Fibroblast of skin of left biceps (primary cell): ENCODE results near the gene PPP6R3.
"Not testable (repeated sequence)": the region's sequence is repeated elsewhere in the genome, so short reads cannot be mapped to it uniquely, and the experiment has no call there.

Experiments
- DNase-seq, 2 experiments: peaks; one replicate each; pipeline ENCODE4 v3.0.0-alpha.2; 2013; ENCODE audit warnings: low read depth in 2 of 2

PPP6R3 gene

DNA sequence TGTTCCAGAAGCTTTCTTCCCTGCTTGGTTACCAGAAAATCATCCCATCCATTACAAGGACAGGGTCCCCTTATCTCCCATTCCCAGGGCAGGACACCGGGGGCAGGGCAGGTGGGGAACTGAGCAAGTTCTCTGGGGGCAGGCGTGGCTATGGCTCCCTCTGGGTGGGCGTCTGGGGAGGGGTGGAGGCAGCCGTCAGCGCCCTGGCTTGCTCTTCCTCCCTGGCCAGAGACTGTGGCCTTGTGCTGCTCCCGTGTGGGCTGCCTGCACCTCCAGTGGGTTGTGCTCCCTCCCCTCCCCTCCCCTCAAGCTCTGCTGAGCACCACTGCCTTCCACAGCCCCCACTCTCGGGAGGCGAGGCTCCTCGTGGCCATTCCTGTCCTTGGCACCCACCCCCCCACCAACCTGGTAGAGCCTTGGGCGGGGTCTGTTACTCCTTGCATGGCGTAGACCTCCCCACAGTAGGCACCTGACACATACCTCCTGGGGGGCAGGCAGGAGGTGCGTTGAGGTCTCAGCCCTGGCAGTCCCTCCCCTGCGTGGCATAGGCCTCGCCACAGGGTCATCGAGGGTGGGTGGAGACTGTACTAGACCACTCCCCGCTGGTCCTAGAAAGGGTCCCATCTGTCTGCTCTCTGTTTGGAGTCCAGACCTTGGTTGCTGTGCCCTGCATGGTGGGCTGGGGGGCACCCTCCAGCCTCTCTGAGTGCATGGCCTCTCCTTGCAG, 24.2 kb upstream of the PPP6R3 start:
- no peak for DNase-seq

DNA sequence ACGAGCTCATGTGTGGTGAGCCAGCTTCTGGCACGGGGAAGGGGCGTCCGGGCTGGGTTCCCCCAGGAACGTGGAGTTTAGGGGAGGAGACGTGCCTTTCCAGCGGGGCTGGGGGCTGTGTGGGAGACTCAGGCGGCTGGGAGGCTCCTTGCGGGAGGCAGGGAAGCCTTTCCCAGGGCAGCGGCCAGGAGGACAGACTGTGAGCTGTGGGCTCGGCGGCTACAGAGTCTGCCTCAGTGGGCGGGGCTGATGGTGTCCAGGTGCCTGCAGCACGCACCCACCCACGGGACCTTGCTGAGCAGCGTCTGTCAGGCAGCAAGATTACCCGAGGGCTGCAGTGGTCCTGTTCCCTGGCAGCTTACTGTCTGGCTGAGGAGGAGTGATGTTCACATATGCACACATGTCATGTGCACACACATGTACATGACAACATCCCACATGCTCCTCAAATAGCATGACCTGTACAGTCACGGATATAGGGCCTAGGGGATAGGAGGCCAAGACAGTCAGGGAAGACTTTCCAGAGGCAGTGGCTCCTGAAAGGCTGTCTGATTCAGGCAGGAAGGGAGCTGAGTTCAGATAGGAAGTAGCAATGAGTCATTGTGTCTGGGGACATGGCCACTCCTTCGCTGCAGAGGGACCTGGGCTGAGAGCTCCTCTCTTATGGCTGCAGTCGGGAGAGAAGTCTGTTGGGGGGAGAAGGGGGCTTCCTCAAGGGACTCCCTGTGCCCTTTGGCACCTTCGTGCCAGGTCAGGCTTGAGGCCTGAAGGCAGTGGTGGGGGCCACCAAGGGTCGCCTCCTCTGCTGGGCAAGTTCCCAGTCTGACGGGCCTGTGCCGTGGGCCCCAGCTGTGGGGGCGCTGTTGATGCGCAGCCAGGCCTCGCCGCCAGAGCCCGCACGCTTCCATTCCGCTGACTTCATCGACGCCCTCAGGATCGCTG, 23.3 kb upstream of the PPP6R3 start:
- DNase-seq: peak; percentile 9 to 13

DNA sequence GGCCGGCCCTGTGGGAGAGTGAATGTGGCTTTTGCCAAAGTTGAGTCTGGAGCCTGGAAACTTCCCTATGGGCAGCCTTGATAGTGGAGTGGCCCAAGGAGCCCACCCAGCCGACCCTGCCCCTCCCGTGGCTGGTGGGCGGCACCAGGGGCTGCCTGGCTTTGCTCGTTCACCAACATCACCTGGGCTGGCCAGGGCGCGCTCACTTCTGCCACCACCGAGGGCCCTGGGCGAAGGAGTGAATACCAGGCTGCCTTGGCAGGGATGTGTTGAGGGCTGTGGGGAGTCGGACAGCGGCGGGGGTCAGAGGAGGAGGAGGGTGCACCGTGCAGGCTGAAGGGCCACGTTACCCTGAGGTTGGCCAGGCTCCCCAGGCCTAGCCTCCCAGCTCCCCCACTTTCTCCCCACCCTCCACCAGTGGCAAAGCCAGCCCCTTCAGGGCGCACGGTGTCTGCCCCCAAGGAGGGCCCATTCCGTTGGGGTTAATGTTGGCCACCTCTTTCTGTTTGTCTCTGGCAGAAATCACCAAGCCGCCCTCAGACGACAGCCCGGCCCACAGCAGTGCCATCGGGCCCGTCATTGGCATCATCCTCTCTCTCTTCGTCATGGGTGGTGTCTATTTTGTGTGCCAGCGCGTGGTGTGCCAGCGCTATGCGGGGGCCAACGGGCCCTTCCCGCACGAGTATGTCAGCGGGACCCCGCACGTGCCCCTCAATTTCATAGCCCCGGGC, 22.5 kb upstream of the PPP6R3 start:
- DNase-seq: no peak

DNA sequence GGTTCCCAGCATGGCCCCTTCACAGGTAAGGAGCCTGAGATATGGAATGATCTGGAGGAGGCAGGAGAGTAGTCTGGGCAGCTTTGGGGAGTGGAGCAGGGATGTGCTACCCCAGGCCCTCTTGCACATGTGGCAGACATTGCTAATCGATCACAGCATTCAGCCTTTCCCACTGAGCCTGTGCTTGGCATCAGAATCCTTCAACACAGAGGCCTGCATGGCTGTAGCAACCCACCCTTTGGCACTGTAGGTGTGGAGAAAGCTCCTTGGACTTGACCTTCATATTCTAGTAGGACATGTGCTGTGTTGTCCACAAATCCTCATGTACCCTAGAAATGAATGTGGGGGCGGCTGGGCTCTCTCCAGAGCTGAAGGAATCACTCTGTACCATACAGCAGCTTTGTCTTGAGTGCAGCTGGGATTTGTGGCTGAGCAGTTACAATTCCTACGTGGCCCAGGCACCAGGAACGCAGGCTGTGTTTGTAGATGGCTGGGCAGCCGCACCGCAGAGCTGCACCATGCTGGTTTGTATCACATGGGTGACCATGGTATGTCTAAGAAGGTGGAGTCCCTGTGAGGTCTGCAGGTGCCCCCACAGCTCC, 21.8 kb upstream of the PPP6R3 start:
- DNase-seq: no peak

DNA sequence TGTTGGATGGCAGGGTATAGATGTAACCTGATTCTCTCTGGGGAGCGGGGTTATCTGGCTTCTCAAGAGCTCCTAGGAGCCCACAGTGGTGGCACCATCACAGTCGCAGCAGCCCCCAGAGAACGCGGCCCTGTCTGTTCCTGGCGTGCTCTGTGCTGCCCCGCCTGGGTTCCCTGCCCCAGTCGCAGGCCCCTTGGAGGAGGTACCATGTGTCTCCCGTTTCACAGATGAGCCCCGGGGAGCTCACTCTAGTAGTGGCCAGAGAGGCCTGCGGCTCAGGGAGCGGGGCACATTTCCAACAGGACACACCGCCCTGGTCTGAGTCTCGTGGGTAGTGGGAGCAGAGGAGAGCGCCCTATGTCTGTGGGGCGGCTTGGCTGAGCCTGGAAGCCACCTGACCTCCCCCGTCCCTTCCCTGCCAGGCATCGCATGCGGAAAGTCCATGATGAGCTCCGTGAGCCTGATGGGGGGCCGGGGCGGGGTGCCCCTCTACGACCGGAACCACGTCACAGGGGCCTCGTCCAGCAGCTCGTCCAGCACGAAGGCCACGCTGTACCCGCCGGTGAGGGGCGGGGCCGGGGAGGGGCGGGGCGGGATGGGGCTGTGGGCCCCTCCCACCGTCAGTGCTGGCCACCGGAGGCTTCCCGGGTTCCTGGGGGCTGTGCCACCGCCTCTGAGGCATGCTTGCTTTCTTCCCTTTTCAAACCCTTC, 21.0 kb upstream of the PPP6R3 start:
- DNase-seq: no peak

DNA sequence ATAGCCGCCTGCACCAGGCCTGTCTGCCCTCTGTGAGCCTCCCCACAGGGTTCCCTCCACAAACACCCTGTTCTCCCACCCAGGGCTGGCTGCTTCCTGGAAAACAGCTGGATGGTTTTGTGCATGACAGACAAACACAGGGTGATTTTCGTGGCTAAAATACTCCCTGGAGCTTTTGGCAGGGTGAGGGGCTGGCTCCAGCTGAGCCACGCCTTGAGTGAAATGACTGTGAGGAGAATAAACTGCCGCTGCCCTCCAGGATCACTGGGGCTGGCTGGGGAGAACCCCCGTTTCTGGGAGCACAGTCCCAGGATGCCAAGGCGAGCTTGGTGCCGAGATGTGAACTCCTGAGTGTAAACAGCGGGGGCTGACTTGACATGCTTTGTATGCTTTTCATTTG, 20.3 kb upstream of the PPP6R3 start:
- no peak for DNase-seq

DNA sequence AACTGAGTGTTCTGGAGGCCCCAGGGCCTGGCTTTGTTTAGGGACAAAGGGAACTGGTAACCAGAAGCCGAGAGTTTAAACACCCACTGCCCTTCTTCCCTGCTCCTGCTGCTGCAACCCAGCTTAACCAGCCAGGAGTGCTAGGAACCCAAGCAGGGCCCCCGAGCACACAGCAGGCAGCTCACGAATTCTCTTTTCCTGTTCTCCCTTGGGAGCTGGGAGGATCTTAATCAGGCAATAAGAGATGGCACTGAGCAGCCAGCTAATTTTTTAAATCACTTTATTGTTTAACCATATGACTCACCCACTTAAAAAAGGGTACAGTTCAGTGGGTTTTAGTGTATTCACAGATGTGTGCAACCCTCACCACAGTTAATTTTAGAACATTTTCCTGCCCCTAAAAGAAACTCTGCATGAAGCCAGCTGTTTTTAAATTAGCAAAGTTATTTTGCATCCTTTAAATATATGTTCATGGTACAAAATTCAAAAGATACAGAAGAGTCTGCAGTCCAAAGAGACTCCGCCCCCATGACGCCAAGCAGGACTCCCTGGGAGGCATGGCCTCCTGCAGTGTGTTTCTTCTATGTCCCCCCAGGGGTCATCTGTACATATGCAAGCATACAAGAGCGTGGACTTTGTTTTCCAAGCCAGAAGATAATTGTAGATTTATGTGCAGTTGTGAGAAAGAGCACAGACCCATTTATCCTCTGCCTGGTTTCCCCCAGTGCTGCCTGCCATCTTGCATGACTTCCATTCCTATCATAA, 18.9 kb upstream of the PPP6R3 start:
- peak; percentile 29 to 30 for DNase-seq

DNA sequence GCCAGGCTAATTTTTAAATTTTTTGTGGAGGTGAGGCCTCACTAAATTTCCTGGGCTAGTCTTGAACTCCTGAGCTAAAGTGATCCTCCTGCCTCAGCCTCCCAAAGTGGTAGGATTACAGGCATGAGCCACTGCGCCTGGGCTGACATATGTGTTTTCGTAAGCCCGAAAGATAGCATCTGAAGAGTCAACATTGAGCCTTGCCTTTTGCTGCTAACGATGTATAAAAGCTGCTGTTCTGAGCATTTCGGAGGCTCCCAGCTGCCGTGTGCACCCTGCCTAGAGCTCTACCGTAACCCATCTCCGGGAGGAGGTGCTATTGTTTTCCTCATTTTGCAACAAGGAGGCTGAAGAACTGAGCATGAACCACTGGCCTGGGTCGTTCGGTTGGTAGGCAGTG, 18.1 kb upstream of the PPP6R3 start:
- no peak for DNase-seq

DNA sequence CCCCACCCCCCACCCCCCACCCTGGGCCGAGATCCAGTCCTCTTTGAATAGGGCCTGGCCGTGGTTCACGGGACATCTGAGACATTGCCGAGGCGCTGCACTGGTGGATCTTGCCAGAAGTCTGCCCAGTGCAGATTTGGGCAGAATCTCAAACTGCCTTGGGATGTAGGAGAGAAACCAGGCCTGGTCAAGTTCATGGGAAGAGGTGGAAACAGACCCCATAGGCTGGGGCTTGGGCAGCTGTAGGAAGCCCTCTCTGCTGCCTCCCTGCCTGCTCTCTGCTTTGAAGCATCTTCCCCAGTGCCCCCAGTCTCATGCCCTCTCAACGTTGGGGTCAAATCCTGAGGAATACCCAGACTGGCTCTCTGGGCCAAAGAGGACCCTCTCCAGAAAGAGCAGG, 16.0 kb upstream of the PPP6R3 start:
- DNase-seq: no peak

DNA sequence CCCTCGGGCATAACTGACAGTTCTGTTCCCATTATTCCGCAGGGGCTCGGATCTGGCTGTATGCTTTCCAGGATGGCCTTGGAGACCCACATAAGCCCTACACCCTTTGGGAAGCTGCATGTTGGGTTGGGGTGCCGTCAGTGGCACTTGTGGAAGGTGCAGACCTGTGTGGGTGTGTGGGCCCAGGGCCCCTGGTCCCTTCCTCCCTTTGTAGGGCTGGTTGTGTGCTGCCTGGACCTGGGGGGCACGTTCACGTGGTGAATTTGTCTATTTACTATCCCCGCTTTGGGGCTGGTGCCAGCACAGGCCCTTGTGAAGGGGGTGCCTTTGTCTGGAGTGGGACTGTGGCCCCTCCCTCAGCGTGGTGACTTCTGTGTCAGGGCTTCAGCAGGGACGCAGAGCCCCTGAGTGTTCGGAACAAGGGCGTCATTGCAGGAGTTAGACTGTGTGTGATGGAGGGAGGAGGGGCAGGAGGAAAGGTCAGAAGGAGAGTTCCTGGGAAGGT, 15.0 kb upstream of the PPP6R3 start:
- no peak for DNase-seq

DNA sequence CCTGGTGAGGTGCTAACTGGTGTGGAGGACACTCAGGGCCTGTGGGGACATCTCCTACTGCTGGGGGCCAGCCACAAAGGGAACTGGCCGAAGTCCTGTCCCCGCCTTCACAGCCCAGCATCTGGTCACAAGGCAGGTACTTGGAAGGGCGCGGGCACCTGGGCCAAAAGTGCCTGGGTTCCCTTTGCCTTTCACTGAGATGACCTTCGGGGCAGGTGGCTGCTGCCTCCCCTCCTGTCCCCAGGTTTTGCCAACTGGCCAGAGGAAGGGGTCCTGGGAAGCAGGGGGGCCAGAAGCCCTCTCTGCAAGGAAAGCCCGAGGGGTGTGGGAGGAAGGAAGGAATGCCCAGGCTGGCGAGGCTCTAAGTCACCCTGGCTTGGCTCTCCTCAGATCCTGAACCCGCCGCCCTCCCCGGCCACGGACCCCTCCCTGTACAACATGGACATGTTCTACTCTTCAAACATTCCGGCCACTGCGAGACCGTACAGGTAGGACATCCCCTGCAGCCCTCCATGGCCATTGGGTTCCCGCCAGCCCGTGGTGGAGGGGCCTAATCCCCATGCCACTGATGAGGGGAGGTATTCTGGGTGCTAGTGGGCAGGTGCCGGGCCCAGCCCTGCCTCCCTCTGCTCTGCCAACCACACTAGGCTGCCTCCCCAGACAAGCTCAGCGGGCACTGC, 14.4 kb upstream of the PPP6R3 start:
- no peak for DNase-seq

DNA sequence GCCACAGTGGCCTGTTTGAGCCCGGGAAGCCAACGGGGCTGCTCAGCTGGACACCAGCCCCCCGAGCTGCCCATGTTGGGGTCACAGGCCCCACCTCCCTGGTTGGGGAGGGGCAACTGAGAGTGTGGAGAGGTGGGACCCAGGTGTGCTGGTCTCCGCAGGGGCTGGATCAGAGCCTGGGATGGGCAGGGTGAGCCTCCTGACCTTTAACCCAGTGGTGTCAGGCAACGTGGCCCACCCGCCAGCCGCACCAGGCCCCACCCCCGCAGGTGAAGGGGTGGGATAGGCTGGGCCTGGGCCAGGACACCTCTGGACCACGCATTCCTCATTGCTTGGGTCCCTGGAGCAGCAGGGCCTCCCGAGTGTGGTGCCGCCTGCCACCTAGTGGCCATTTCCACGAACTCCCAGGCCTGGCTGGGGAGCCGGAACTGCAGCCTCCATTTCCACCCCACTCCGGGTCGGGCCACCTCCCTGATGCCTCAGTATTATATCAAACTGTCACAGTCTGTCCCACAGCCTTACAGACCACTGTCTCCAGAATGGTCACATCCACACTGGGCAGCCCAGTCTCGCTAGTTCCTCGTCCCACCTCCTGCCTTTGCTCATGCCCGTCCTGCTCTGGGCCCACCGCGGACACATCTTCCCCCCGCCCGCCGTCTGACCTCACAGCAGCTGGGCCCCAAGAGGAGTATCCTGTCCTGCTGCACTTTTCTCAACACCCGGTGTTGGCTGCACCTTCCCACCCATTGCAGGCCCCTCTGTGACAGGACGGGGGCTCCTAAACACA, 13.3 kb upstream of the PPP6R3 start:
- peak in 1 of 2 experiments; percentile 19 for DNase-seq

DNA sequence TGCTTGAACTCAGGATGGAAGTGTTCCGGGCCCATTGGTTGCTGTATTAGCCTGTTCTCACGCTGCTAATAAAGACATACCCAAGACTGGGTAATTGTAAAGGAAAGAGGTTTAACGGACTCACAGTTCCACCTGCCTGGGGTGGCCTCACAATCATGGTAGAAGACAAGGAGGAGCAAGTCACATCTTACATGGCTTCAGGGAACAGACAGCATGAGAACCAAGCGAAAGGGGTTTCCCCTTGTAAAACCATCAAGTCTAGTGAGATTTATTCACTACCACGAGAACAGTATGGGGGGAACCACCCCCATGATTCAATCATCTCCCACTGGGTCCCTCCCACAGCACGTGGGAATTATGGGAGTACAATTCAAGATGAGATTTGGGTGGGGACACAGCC, 12.6 kb upstream of the PPP6R3 start:
- DNase-seq: not testable (repeated sequence)

DNA sequence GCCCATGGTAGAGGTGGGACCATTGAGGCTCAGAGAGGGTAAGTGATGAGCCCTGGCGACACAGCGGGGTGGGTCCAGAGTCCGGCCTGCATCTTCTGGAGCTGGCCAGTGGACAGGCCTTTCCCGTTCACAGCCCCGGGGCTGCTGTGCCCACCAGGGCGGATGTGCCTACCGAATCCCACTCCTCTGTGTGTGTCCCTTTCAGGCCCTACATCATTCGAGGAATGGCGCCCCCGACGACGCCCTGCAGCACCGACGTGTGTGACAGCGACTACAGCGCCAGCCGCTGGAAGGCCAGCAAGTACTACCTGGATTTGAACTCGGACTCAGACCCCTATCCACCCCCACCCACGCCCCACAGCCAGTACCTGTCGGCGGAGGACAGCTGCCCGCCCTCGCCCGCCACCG, 11.9 kb upstream of the PPP6R3 start:
- no peak for DNase-seq

DNA sequence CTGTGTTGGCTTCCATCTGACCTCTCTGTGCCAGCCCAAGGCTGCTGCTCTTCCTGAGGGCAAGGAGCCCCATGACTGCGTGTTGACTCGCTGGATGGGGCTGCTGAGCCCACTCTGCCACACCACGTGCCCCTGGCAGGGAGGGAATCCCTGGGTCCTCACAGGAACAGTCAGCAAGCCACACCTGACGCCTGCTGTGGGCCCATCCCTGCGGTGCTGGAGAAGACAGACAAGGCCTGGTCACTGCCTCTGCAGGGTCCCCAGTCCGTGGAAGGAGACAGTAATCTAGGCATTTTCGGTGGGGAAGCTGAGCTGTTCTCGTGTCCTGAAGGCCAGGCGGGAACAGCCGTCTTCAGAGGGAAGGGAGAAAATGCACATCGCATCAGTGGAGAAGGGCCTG, 10.6 kb upstream of the PPP6R3 start:
- DNase-seq: no peak

DNA sequence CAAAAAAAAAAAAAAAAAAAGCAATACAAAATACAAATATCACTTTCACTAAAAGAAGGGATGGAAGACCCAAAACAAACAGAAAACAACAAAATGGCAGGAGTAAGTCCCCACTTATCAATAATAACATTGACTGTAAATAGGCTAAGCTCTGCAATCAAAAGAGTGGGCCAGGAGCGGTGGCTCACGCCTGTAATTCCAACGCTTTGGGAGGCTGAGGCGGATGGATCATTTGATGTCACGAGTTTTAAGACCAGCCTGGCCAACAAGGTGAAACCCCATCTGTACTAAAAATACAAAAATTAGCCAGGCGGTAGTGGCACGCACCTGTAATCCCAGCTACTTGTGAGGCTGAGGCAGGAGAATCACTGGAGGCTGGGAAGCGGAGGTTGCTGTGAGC, 9.8 kb upstream of the PPP6R3 start:
- DNase-seq: no peak

DNA sequence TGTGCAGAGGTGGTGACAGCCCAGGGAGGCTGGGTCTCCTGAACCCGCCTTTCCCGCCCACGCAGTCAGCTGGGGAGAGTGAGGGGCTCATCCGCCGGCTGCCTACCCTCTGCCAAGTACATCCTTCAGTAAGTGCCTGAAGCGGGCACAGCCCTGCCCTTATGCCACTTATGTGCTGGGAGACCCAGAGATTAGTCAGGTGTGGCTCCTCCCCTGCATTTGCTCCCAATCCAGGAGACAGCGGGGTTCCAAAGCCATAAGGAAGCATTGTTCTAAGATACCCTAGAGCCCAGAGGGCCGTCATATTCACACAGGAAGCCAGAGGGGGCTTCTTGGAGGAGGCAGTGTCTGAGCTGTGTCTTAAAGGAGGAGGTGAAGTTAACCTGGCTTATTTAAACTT, 5.8 kb upstream of the PPP6R3 start:
- DNase-seq: no peak

DNA sequence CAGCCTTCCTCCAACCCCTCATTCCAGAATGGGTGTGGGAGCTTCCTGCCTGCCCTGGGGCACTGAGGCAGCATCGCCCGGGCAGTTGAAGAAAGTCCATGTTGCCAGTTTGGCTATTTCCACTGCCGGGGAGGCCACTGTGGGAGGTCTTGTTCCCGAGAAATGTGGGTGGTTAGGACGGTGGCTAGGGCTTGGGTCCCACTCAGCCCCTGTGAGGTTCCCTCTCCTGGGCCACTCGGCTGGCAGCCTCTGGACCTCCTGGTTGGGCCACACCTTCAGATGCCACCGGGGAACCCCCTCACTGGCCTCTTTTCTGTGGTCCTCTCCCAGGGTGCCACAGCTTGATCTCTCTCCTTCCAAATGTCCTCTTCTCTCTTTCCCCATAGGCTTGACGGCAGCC, 5.1 kb upstream of the PPP6R3 start:
- no peak for DNase-seq
